COR-L47 (cell line): ENCODE data around the gene F2RL2.
"Not testable (repeated sequence)": the region's sequence is repeated elsewhere in the genome, so short reads cannot be mapped to it uniquely, and the experiment has no call there.

Experiments
- DNase-seq: peaks from one replicate; lab custom pipeline; 2025; lab: John Stamatoyannopoulos, UW

The F2RL2 gene

DNA sequence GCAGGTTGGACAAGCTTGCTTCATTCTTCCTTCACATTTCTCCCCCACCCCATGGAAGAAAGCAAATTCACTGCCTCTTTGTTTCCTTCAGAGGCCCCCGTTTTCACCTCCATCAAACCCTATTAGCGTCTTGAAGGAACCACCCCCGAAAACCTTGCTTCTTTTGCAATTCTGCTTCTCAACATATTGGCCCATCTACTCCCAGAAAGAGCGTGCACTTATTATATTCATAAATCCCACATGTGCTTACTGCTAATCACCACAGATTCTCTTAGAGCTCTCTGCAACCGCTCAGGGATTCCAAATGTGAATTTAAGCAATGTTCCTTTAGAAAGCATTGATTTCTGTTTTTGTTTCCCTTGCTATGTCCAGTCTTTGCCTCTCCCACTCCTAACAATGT, 1.1 kb downstream of the F2RL2 start:
- DNase-seq: no peak

DNA sequence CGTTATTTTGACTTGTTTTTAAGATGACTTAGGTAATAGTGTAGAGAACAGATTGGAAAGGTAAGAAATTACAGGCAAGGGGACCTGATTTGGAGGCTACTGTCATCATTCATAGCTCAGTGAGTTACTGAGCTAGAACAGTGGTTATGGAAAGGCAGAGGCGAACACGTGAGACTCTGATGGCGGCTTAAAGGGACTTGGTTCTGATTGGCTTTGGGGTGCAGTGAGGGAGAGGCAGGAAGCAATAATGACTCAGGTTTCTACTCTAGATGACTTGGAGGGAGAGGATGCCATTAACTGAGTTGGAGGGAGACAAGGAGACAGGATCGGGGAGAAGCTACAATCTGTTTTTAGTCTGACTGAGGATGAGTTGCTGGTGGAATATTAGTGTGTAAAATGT, 3.0 kb downstream of the F2RL2 start:
- DNase-seq: no peak

DNA sequence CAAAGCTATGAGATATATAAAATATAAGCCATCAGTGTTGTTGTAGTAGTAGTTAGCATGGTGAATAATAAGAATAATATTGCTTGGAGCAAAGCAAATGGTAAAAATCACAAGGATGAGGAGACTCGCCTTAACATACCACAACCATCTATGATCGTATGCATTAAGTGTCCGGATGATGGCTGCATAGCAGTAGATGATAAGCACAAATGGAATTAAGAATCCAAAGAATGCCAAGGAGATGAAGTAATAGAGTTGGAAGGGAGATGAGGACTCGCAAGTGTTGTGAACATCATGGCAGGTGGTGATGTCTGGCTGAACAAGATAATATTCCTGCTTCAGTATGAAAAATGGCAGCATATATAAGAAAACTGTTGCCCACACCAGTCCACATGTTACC, 5.5 kb downstream of the F2RL2 start:
- DNase-seq: no peak

DNA sequence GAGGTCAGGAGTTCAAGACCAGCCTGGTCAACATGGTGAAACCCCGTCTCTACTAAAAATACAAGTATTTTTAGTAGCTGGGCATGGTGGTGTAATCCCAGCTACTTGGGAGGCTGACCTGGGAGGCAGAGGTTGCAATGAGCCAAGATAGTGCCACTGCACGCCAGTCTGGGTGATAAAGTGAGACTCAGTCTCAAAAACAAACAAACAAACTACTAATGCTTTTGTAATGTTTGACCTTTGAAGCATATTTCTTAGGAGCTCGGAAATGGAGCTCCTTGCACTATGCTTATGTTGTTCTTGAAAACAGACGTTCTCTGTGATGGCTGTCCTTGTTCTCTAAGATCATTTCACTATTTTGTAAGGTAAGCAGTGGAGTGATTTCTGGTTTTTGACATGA, 6.0 kb downstream of the F2RL2 start:
- DNase-seq: no peak

DNA sequence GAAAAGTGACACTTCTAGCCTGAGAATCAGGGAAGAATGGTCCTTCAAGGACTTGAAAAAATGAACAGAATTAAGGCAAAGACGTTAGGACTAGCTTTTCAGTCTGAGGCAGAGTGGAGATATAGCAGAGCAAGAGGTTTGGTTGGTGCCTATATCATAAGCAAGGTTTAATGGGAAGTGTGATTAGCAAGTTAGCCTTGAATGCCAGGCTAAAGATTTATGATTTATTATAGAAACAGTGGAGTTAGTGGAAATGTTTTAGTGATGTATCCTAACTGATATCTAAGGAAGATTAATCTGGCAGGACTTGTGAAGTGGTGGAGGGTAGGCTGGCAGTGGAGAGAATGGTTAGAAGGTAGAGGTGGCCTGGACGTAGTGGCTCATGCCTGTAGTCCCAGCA, 7.0 kb downstream of the F2RL2 start:
- no peak for DNase-seq

DNA sequence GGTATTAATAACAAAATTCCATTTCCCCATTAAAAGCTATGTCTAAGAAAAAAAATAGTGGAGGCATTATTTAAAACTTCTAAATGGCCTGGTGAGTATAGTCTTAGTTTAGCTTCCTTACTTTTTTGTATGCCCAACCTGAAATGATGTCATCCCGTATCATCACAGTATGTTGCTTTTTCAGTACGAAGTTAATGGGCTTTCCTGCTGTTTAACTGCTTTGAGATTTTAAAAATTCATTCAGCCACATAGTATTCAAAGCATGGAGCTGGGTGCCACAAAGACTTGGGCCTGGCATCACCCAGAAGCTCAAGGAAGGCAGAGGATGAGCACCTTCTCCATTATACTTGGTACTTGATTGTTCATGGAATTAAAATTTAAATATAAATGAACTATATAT, 7.4 kb downstream of the F2RL2 start:
- no peak for DNase-seq

DNA sequence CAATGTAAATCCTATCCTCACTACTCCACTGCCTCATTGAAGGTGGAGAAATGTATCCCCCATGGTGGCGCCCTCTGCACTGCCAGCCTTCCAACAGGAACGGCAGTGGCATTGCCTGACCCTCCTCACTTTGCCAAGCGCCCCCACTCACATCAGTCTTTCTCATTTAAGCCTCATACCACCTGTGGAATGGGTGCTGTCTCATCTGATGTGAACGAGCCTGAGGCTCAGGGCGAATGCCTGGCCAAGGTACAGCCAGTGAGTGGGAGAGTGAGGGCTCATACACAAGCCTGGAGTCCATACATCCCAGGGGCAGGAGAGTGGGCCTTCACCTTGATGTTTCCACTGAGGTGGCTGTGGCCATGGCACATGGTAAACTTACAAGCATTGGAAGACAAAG, 10.3 kb downstream of the F2RL2 start:
- DNase-seq: no peak

DNA sequence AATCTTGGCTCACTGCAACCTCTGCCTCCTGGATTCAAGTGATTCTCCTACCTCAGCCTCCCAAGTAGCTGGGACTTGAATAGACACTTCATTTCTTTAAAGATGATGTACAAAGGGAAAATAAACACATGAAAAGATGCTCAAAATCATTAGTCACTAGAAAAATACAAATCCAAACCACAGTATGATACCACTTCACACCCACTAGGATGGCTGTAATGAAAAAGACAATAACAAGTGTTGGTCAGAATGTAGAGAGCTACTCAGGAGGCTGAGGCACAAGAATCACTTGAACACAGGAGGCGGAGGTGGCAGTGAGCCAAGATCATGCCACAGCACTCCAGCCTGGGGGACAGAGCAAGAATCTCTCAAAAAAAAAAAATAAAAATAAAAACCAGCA, 13.0 kb downstream of the F2RL2 start:
- DNase-seq: no peak

DNA sequence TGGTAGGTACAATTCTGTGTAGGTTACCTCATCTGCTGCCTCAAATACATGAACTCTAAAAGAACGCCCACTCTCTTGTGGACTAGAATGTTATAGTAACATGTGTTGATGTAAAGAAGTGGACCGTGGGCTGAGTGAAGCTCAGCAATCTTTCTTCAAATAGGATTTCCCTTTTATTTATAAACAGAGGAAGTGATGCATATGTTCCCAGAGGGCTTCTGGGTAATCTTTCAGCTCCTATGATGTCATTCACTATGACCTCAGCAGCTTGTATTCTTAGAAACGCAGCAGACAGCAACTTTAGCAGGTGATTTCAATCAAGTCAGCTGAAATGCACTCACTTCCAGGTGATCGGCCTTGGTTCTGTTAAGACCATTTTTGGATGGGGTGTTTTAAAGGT, 14.4 kb downstream of the F2RL2 start:
- DNase-seq: no peak

DNA sequence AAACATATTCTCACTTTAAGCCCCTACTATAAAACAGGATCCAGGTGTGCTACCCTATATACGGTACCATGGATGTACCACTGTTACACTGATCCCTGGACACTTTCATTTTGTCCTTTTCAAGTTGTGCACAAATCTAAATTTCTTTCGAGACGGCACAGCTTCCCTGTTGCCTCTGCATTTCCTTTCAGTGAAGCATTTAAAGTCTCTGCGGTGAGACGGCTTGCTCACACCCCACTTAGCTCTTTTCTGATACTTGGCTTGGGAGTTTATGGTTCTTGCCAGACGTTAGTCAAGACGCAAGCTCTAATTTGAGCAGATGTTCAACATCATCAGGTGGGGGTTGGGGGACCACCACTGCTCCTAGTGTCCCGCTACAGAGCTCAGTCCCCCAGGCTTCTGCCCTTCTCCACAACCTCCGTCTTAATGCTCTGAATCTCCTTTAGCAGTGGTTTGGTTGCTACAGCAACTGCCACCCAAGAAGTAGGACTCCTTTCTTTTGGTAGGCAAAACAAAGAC, 15.8 kb downstream of the F2RL2 start:
- DNase-seq: no peak

DNA sequence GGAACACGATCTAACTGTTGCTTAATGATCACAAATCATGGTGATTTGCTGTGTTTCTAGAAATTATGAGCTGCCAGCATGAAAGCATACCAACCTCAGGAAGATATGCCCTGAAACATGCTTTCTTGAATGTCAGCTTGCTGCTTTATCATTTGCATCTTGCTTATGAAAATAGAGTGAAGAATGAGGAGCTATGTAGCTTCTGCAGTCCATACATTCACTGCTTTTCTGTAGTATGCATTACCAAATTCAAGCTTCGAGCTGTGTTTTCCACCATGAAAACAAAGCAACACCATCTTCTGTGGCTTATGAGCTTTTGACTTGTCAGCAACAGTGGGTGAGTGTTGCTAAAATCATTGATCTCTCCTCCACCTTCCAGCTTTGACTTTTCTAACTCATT, 16.5 kb downstream of the F2RL2 start:
- no peak for DNase-seq

DNA sequence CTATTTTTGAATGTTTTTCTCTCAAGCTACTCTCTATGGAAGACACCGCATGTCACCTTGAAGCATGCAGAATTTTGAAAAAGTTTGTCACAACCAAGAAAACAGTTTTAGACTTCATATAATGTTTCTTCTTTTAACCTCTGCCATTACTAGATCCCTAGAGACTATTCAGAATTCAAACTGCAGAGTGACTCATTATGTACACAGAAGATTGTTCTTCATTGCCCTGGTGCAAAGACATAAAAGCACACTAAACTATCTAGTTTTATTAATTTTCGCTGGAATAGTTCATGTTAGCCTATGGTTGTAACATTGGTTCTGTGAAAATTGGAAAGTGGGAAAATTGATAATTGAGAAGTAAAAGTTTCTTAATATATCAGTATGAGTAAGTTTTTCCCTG, 18.4 kb downstream of the F2RL2 start:
- no peak for DNase-seq

DNA sequence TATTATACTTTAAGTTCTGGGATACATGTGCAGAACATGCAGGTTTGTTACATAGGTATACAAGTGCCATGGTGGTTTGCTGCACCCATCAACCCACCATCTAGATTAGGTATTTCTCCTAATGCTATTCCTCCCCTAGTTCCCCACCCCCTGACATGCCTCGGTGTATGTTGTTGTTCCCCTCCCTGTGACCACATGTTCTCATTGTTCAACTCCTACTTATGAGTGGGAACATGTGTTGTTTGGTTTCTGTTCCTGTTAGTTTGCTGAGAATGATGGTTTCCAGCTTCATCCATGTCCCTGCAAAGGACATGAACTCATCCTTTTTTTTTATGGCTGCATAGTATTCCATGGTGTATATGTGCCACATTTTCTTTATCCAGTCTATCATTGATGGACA, 19.2 kb downstream of the F2RL2 start:
- DNase-seq: not testable (repeated sequence)

DNA sequence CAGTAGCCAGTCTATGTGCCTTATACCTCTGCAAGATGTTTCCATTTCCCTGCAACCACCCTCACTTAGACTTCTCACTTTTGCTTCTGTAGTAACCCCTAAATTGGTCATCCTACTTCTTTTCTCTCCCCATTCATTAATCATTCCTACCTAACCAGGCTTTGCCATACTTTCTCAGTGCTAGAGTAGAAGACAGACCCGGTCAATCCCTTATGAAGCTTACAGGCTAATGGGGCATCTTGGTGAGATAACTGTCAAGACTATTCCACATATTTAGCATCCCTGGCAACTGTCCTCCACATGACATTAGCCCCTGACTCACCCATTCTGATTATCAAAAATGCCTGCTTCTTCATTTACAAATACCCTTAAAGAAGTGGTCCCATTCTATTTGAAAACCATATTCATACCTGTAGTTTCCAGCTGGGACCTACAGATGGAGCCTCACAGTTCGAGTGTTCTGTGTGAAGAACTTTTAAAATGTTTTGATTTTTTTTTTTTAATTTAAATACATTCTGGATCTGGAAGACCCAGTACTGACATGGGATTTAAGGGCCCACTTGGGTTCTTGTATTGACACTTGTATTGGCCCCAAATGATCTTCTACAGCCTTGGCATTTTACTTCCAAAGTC, 21.0 kb downstream of the F2RL2 start:
- DNase-seq: no peak

DNA sequence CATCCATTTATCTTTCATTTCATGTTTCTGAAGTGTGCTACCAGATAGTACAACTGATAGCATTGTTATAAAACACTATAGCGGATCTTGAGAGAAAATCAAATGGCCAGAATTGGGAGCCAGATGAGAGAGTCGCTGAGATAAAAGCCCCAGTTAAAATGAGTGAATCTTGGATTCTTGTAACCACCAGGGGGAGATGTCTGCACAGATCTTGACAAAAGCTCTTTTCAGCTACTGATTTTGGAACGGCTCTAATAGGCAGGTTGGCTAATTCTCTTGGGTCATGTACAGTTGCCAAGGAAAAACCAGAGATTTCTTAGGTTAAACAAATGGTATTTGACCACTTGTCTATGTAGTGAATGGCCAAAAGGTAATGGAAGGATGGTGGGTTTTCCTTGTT, 21.7 kb downstream of the F2RL2 start:
- DNase-seq: peak; percentile 54

DNA sequence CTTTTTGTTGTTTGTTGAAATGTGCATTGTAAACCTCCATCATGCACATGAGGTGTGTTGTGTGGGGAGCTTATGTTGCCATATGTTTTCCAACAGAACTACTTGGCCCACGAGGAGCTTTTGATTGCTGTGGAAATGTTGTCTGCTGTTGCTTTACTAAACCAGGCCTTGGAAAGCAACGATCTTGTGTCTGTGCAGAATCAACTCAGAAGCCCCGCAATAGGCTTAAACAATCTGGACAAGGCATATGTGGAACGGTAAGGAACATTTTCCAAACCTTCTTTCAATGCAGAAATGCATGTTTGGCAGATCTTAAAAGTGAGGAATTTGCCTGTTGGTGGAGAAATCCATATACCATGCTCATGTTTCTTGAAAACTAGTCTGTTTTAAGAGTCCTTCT, 22.5 kb downstream of the F2RL2 start:
- DNase-seq: no peak

DNA sequence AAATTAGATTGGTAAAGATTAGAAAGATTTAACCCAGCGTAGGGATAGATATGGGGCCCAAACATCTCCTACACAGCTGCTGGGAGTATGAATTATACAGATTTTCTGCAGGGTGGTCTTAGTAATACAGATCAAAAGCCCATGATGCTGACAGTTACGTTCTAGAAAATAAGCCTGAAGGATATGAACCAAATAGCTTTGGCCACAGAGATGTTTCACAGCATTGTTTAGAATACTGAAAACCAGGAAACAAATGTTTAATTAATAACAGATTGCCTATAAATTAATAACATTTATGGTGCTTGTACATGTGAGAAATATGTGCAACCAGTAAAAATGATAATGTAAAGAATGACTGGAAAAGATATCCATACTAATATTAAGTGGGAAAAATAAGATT, 24.7 kb downstream of the F2RL2 start:
- DNase-seq: no peak

DNA sequence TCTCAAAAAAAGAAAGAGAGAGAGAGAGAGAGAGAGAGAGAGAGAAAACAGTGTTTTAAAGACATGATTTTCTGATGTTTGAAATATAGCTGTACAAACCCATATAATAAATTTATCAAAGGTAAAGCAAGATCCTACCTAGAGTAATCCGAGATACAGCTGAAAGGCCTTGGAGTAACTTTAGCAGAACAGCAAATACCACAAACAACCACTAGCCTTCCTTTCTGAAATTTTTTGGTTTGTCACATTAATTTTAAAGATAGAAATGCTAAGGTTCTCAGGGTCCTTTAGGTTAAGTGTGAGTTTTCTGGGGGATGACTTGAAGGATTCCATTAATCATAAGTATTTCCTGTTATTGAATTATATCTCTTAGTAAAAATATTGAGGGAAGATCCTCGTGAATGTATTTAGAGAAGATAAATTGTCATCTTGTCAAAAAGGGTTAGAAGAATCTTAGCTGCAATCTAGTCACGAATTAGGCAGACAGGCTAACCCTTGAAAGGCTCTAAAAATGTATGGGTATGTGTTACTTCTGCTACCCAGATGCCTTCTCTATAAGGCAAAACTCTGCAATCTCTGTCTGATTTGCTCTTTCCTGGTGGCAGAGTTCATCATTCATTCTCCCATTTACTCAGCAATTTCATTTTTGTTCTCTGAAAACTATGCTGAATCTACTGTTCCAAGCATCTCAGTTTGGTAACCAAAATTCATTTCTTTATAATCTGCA, 27.3 kb downstream of the F2RL2 start:
- DNase-seq: no peak

DNA sequence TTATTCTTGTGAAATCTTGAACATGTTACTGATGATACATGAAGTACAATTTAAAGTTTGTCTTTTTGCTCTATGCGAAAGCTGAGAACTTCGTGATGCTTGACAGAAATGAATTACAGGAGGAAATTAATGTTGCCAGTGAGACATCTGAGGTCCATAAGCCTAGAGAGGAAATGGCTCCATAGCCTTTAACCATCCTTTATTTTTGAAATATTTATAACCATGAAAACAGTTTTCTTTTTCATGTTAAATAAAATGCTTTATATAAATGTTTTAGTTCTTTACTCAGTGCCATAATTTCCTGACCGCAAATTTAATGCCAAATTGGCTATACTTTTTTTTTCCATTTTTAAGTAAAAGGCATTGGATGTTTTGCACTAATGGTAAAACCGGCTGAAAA, 29.1 kb downstream of the F2RL2 start:
- no peak for DNase-seq

DNA sequence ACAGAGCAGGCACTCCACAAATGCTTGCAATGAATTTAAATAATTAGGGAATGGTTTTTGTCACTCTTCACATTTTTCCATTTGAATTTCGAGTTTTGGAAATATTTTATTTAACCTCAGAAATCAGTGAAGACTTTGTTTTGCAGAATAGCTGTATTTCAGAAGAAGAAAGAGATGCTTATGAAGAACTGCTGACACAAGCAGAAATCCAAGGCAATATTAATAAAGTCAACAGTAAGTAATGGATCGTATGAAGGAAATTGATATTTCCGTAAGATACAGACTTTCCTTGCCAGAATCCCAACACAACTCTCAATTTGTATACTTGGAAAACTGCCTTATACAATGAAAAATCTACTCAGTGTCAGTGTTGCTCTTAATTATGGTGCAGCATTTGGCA, 30.5 kb downstream of the F2RL2 start:
- DNase-seq: no peak

DNA sequence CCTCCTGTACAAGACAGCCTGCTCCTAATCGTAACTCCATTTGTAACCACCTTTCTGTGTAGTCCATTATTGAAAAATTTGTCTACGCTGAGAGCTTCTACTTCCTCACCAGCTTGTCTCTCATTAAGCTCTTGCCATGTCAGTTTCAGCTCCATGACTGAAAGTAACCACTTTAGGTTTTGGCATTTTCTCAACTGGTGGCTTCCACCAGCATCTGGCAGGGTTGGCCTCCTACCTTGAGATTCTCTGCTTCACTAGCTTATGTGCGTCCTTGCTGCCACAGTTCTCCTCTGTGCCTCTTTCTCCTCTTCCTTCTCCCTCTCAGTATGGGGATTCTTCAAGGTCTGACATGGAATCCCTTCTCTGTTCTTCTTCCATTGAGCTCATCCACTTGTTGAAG, 31.8 kb downstream of the F2RL2 start:
- DNase-seq: no peak

DNA sequence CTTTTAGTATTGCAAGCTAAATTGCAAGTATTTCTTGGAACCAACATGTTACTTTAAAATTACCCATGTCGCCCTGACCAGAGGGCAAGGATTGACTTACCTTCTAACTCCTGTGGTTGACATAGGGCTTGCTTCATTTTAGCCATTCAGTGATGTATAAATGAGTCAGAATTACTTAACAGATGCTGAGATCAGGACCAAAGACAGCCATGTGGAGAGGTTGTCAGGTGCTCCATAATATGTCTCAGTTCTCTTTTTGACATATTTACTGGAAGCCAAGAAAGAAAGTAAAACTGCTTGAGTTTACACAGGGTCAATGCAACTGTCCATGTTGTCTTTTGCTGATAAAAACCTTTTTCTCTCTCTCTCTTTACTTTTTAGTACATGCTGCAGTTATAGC, 33.2 kb downstream of the F2RL2 start:
- DNase-seq: no peak

DNA sequence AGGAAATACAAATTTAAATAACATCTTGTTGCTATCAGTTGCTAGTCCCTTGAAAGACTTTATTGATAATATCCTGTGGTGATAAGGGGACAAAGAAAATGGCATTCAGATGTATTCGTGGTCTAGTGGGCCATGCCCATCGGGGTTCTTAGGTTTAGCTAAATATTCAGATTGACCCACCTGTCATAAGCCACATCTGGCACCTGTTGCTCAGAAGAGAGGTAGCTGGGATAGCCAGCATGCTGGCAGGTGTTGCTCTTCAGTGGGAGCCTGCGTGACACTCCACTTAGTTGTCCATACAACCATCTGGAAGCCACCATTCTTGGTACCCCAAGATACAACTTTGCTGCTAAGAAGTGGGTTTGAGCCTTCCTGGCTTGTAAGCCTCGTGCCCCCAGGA, 36.7 kb downstream of the F2RL2 start:
- no peak for DNase-seq

DNA sequence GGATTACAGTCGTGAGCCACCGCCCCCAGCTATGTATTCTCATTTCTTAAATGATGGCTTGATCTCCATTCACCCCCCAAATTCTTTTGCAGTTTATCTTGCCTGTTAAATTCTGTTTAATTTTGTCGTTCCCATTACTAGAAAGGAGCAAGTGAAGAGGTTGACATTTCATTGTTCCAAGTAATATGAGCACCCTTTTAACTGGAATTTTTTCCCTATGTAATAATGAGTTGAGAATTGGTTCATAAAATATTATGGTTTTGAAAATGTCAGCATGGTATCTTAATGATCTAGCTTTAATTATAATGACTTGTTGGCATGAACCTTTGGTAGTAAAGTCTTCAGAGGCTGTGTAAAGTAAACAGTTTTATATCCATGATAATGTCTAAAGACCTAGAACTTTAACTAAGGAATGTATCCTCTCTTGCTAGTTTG, 37.4 kb downstream of the F2RL2 start:
- no peak for DNase-seq
